ENCODE data around the gene FLNB. TPM values are rescaled to one million over a fixed set of nuclear protein-coding genes. Genes with fewer than 3 reads are reported as not detected.

The FLNB gene
- total RNA-seq, 1 experiment from 2014 or later: 83.4 TPM

DNA sequence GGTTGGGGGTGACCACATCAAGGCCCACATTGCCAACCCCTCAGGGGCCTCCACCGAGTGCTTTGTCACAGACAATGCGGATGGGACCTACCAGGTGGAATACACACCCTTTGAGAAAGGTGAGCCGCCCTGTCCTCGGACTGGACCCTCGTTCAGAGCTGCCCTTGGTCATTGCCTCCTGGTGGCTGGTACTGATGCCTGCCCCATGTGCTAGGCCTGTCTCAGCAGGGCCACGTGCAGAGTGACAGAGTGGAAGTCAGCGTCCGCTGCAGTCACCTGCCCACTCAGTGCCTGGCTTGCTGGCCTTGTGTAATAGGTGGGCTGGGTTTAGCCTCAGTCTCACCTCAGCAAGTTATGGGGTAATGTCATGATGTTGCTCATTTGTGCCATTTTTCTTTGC lies 116.2 kb downstream of the FLNB start:
- H3T11ph ChIP-seq (ENCODE audit: low read length): no peak overlapping the region
- no peaks in the 10 kb centered on the region for H3K79me2 ChIP-seq (ENCODE audit: insufficient read depth, low read length)
- no peak overlapping the region for H2AFZ ChIP-seq (ENCODE audit: low read length)
- Mint-ChIP-seq H3K9me3 (no peaks in the 10 kb centered on the region), H3K36me3 (ENCODE audit: insufficient read depth in 1 of 3, low read depth in 3 of 3) (peaks cover 72 to 88% (median 84%) of the 10 kb centered on the region in 3 experiments), H3K4me1 (no peaks in the 10 kb centered on the region), H3K27me3 (ENCODE audit: low read depth) (no peaks in the 10 kb centered on the region), H3K27ac (no peak overlapping the region), H3K4me3 (no peak overlapping the region)
- H3K23ac ChIP-seq (ENCODE audit: insufficient read length, low read depth, low read length): no peak overlapping the region
- no peak overlapping the region for H4K91ac ChIP-seq (ENCODE audit: insufficient read length, low read depth, low read length)
- no peak overlapping the region for H3K9ac ChIP-seq (ENCODE audit: extremely low read depth, insufficient read length, low read length)
- no peak overlapping the region for H3K4ac ChIP-seq (ENCODE audit: low read depth, low read length)
- H3K23me2 ChIP-seq (ENCODE audit: insufficient read length, low read depth, low read length, poor library complexity, severe bottlenecking): no peaks in the 10 kb centered on the region
- H4K20me1 ChIP-seq (ENCODE audit: control insufficient read depth, insufficient read depth, insufficient read length): no peaks in the 10 kb centered on the region
- no peak overlapping the region for H2BK120ac ChIP-seq (ENCODE audit: low read depth, low read length, poor library complexity, severe bottlenecking)
- no peak overlapping the region for H2BK12ac ChIP-seq (ENCODE audit: insufficient read length, low read depth, low read length)
- no peak overlapping the region for H3K56ac ChIP-seq (ENCODE audit: insufficient read length, low read depth, low read length)
- no peak overlapping the region for H2AK5ac ChIP-seq (ENCODE audit: insufficient read length, low read length)
- TF ChIP-seq, protein P1, sequence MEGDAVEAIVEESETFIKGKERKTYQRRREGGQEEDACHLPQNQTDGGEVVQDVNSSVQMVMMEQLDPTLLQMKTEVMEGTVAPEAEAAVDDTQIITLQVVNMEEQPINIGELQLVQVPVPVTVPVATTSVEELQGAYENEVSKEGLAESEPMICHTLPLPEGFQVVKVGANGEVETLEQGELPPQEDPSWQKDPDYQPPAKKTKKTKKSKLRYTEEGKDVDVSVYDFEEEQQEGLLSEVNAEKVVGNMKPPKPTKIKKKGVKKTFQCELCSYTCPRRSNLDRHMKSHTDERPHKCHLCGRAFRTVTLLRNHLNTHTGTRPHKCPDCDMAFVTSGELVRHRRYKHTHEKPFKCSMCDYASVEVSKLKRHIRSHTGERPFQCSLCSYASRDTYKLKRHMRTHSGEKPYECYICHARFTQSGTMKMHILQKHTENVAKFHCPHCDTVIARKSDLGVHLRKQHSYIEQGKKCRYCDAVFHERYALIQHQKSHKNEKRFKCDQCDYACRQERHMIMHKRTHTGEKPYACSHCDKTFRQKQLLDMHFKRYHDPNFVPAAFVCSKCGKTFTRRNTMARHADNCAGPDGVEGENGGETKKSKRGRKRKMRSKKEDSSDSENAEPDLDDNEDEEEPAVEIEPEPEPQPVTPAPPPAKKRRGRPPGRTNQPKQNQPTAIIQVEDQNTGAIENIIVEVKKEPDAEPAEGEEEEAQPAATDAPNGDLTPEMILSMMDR (conservative IDR thresholded peaks at IDR 0.05): no peak
- H3K4me2 ChIP-seq (ENCODE audit: insufficient read depth, insufficient read length, low read length): no peak overlapping the region
- no peaks in the 10 kb centered on the region for H3K9me3 ChIP-seq (ENCODE audit: control insufficient read depth, low read depth, low read length)
- H4K8ac ChIP-seq (replicated peaks; ENCODE audit: insufficient read length, low read depth, low read length): no peak overlapping the region
- H3K14ac ChIP-seq (ENCODE audit: insufficient read depth, low read length): no peak overlapping the region
- WGBS (ENCODE audit: extremely low coverage, insufficient read length, low lambda C conversion rate): no CpG with 5 or more reads among the region's 8 CpGs
- no peaks in the 10 kb centered on the region for H3K4me1 ChIP-seq (ENCODE audit: insufficient read depth, low read length)
- H3K79me1 ChIP-seq (ENCODE audit: insufficient read depth, low read depth, low read length, poor library complexity, severe bottlenecking): no peaks in the 10 kb centered on the region
- DNase-seq: no peak
- H3K27ac ChIP-seq (ENCODE audit: insufficient read length, low read depth, low read length): no peak overlapping the region
- H2BK15ac ChIP-seq (ENCODE audit: low read depth, low read length): no peak overlapping the region
- no peak overlapping the region for H2BK5ac ChIP-seq (ENCODE audit: insufficient read length, low read length)
- no peak overlapping the region for H4K5ac ChIP-seq (ENCODE audit: insufficient read length, low read depth, low read length)
- no peak overlapping the region for H3K18ac ChIP-seq (ENCODE audit: insufficient read length, low read depth, low read length)
- H3K27me3 ChIP-seq (ENCODE audit: insufficient read depth, low read length): no peaks in the 10 kb centered on the region
- no peak overlapping the region for H2BK20ac ChIP-seq (ENCODE audit: low read depth, low read length, poor library complexity, severe bottlenecking)

All from H9 (cell line).